DMS153 treated with DMSO at 0.1 percent for 48 hours (cell line): Measurements from ENCODE around the gene RBM33.

Experiments
- DNase-seq: peaks from one replicate; lab custom pipeline; 2025; ENCODE audit not compliant: unreplicated experiment; lab: John Stamatoyannopoulos, UW

RBM33 gene

DNA sequence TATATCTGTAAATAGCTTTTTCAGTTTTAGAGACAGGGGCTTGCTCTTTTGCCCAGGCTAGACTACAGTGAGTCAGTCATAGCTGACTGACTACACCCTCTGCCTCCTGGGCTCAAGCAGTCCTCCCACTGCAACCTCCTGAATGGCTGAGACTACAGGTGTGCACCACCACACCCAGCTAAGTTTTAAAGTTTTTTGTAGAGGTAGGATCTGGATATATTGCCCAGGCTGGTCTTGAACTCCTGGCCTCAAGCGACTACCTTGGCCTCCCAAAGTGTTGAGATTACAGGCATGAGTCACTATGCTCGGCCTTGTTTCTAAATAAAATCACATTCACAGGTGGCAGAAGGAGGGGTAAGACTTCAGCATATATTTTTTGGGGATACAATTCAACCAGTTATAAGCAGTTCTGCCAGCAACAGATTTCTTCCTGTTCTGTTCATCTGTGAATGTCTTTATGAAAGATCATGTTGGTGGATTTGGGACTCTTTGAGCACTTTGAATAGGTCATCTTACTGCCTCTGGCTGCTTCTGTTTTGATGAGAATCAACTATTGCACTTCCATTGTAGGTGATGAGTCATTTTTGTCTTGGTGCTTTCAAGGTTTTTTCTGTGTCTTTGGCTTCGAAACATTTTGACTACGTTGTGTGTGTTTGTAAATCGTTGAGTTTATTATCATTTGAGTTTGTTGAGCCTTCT, 15.7 kb downstream of the RBM33 start:
- DNase-seq = no peak

DNA sequence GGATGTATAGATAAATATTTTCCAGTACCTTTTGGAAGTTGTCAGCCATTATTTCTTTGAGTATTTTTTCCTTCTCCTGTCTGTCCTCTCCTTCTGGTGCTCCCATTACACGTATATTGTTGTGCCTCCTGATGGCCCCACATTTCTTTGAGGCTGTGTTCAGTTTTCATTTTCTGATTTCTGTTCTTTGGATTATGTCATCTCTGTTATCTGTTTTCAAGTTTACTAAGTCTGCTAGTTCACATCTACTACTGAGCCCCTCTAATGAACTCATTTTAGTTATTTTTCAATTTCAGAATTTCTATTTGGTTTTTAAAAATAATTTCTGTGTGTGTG, 16.3 kb downstream of the RBM33 start:
- DNase-seq = no peak

DNA sequence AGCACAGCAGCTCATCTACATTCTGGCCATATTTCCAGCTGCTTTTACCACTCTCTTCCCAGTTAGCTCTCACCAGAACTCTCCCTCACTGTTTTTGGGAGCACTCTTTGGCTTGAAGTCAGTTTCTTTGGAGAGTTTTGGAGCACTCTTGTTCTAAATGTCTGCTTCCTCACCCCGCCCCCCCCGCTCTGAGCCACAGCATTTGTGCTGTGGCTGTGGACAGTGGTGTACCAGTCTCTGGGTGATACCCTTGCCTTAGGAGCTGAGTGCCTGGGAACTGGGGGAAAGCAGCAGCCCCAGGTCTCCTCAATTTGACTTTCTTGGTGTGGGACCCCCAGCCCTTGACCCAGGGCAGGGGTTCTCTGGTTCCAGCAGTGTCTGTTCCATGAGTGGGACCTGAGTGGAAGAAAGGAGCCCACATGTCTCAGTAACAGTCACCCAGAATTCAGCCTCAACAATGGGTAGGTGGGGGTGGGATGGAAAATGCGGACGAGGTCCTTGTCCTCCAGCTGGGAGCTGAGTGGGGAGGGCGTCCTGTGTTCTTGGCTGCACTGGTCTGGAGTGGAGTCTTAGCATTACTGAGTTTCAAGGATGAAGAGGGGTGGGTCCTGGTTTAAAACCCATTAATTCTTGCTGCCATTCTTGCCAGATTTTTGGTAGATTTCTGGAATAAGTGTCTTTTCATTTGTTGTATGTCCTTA, 18.0 kb downstream of the RBM33 start:
- no peak for DNase-seq

DNA sequence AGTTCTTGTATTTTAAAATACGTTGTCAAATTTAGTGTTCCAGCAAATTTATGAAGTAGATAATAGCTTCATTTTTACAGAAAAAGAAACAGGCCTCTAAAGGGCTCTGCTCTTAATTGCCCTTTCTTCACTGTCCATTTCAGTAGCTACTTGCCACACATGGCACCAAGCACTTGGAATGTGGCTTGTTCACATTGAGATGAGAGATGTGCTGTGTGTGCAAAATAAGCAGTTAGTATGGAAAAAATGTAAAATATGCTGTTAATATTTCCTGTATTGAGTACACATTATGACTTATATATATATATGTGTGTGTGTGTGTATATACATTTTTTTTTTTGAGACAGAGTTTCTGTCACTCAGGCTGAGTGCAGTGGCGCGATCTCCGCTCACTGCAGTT, 19.5 kb downstream of the RBM33 start:
- DNase-seq = no peak

DNA sequence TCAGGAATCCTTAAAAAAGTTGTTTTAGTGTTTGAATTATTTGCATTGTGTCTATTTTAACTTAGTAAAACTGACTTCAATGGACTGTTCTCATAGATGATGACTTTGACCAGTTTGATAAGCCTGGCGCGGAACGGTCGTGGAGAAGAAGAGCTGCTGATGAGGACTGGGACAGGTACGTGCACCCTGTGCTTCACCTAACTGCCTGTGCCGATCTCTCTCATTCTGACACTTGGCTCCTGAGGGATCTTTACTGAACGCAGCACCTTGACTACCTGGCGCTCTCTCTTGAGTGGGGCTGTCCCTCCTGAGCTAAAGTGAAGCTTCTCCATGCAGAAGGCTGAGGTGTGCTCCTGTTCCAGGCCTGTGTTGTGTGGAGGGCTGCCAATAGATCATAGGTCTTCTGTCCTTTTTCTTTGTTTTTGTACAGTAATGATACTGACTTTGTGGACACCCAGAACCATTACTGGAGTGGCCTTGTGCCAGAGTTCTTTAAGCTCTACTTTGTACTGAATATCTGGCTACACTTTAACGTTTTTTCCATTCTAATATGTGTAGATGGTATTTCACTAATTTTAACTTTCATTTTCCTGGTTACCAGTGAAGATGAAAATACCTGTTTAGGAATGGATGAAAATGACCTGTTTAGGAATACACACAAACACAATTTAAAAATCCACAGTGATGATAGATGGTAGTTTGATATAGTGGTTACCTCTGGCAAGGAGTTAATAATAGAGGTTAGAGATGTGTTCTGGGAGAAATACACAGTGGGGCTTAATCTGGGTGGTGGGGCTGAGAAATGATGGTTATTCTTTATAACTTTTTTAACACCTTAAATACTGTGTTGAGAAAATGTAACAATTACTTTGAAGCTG, 20.9 kb downstream of the RBM33 start:
- no peak for DNase-seq

DNA sequence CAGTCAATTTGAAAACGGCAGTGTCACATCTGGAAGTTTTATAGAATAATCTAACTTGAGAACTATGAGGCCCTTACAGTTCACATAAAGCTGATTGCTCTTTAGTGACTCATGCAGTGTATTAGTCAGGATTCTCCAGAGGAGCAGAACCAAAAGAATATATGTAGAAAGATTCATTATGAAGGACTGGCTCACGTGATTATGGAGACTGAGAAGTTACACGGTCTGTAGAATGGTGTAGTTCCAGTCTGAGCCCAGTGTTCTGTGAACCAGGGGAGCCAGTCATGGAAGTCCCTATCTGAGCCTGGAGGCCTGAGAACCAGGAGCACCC, 21.5 kb downstream of the RBM33 start:
- no peak for DNase-seq

DNA sequence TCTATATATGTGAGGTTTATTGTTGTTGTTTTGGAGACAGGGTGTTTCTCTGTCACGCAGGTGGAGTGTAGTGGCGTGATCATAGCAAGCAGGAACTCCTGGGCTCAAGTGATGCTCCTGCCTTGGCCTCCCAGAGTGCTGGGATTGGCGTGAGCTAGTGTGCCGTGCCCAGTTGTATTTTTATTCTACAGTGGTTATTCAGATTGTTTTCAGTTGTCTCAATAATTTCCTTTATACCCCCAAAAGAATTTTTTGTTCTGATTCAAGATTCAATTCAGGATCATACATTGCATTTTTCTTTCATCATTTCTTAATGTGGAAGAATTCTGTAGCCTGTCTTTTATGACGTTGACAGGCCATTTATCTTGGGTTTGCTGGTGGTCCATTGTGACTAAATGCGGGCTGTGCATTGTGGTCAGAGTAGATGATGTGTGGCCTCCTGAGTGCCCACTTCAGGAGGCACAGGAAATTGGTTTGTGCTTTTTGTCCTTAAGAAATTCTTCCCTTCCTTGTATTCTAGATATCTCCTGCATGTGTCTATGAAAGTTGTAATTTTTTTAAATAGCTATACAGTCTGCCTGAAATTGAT, 22.9 kb downstream of the RBM33 start:
- no peak for DNase-seq

DNA sequence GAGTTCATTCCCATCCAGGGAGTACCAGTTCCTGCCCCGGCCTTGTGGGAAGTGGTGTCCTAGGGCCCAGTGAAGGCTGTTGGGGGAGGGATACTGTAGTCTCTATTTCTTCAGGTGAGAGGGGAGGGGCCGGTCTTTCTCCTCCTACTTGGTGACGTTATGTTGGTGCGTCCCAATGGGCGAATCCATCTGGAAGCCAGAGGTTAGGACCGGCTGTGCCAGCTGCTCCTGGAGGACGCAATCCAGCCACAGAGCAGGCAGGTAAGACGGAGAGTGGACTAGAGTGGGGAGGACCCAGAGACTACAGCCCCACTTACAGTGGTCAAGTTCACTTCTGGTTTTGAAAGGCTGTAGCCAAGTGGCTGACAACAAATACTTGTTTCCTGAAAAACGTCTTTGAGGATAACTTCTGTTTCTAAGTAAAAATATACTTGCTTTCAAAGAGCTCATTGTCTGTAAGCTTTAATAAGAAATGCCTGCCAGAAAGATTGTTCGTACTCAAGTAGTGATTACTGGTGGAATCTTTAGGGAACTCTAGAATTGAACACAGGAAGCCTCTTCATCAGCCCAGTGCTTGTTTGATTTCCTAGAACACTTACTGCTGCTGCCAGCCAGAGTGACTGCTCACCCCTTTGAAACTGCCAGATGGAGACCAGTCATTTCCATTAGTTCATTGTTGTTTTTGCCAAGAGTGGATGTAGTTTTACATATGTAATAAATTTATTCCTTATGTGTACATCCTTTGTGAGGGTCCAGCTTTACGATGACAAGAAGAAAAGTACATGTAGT, 25.4 kb downstream of the RBM33 start:
- no peak for DNase-seq

DNA sequence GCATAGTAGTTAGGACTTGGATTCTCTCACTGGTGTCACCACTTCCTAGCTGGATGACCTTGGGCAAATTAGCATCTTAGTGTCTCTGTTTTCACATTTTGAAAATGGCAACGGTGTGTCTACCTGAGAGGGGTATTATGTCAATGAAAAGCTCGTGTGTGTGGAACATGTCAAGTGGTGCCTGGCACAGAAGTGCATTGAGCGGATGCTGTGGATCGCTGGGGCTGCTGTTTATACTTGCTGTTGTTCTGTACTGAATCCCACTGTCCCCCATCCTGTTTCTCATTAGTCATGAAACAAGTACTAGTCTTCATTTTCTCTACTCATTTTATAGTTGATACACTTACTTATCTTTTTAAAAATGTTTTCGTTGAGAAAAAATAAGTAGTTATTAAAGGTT, 26.1 kb downstream of the RBM33 start:
- peak; percentile 27 for DNase-seq

DNA sequence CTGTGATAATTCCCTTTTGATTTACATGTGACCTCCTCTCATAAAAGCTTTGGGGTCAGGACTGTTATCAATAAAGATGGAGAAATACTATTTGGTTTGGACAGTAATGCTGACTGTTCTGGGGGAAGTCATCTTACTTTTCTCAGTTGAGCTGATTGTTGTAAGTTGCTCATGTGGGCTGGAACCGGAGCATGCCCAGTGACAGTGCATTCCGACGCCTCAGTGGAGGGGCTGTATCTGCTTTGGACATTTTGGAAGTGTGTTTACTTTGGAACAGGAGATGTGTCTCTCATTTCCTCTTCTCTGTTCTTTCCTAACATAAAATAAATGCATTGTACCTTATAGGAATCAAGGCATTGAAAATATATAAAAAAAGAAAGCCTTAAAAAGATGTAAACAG, 30.1 kb downstream of the RBM33 start:
- no peak for DNase-seq

DNA sequence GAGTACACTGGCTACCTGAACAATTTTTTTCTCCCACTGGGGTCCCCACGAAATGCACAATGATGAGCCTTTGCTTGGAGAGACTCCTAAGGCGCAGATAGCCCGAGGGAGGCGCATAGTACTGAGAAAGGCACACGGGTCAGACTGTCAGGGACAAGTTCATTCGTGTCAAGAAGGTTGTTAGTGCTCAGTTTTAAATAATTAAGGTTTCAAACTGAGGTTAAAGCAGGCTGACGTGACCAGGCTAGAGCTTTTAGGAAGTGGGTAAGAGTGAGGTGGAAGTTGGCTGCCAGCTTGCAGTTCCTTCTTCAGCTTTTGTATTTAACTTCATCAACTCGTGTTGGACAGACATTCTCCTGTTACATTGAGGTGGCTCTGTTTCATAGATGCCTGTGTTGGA, 31.6 kb downstream of the RBM33 start:
- DNase-seq = no peak

DNA sequence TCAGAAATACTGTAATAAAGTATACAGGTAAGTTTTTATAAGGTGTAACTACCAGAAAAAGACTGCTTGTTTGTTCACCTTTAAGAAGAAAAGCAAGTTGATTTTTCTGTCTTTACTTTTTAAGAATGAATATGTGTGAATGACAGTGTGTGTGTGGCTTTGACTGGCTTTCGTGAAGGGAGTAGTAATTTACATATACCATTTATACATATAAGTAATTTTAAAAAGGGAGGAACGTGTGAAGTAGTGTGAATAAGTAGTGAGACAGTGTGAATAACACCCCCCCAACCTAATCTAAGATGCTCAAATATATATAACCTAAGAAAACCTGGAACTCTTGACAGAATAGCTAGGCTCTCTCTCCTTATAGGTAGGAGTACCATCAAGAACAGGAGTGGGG, 33.2 kb downstream of the RBM33 start:
- no peak for DNase-seq

DNA sequence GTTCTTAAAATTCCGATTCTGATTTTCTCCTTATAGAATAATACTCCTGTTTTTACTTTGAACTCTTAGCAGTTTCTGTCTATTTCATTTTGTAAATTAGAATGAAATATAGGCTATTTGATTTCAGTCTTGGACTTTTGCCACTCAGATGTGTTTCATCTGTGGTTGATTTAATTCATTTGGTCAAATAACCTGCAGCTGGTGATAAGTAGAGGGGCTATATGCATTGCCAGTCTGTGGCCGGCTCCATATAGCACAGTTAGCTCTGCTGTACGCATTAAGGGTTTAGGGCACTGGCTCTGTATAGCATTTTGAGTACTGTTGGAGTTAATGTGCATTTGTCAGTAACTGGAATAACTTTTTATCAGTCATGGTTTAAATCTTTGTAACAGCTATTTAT, 35.7 kb downstream of the RBM33 start:
- DNase-seq = no peak

DNA sequence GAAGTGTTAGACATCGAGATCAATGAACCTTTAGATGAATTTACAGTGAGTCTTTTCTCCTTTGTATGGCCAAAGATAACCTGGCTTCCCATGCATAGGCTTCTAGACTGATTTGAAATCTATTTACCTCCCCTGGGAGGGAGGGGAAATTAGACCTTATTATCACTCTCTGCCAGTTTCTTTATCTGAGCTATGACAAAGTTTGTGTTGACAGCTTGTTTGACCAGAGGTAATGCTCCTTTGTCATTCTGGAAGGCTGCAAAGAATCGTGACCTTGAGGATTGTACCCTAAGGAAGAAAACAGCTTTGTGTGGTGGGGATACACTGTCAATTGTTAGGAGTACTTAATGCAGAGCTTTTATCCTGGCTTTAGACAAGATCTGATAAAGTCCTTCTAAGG, 36.4 kb downstream of the RBM33 start:
- no peak for DNase-seq

DNA sequence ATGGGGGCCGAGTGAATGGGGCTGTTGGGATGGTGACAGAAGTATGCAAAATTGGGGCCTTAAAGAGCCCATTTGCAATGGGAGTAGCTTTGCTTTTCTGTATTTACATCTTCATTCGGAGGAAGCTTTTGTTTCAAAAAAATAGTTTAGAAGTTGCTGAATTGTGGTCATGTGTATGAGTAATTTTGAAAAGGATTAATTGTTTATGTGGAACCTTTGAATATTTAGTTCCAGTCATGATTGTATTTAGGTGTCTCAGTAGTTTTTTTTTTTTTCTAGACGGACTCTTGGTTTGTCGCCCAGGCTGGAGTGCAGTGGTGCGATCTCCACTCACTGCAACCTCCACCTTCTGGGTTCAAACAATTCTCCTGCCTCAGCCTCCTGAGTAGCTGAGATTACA, 37.2 kb downstream of the RBM33 start:
- DNase-seq = no peak

DNA sequence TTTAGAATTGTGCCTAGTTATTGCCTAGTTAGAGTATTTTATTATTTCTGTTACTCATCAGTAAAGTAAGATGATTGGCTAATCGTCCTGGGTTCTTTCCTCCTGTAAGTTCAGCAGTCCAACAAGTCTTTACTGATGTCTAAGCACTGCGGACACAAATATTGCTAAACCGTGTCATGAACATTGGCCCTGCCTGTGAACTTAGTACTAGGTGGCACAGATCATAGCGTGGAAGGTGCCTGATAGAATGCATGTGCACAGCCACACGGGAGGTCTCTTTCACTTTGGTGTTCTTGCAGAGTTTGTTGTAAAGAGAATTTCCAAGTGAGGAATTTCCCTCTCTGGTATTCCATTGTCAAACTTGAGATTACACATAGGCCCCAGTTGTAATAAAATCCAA, 38.0 kb downstream of the RBM33 start:
- DNase-seq = no peak

DNA sequence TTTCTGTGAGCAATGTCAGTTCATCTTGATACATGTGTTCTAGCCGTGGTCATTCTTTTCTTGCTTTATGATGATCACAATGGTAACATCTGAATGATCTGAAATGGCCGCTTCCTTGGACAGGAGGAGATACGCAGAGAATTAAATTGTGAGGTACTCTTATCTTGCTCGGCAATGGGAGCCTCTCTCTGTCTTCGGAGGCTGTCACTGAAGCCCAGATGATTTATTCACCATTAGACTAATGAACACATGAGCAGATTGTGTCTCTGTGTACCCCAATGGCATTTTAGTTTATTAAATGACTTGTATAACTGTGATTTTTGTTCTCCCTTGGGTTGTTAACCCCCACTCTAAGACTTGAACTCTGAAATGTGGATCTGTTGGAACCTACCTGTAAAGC, 38.6 kb downstream of the RBM33 start:
- no peak for DNase-seq

DNA sequence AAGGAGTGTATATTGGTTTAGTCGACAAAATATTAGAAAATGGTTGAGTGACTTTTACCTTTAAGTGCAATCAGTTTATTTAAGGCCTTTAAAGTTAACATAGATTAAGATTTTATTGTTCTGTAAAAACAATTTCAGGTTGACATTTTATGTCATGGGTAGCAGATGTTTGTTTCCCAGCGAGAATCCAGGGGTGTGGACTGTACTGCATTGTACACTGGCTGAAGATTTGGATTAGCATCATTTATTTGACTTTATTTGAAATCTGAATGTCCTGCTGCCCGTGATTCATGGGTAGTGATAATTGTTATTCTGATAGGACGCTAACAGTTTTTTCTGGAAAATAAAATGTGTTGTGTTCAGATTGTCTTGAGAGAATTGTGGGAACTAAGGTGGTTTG, 39.3 kb downstream of the RBM33 start:
- DNase-seq = no peak

DNA sequence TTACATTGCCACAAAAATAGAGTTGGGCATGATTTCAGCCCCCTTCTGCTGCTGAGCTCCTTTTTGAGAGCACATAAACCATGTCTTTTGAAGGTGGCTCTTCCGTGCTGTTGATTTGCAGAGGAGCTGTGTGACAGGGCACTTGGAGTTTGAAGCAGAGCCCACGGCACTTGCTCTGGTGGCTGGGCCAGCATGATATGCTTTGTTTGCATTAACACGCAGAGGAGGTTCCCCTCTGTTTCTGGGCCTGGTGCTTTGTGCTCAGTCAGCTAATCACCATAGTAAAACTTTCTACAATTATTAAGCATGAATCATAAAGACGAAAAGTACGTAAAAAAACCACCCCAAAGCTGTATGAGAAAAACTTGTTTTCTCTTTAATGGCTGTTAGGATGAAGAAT, 40.1 kb downstream of the RBM33 start:
- no peak for DNase-seq

DNA sequence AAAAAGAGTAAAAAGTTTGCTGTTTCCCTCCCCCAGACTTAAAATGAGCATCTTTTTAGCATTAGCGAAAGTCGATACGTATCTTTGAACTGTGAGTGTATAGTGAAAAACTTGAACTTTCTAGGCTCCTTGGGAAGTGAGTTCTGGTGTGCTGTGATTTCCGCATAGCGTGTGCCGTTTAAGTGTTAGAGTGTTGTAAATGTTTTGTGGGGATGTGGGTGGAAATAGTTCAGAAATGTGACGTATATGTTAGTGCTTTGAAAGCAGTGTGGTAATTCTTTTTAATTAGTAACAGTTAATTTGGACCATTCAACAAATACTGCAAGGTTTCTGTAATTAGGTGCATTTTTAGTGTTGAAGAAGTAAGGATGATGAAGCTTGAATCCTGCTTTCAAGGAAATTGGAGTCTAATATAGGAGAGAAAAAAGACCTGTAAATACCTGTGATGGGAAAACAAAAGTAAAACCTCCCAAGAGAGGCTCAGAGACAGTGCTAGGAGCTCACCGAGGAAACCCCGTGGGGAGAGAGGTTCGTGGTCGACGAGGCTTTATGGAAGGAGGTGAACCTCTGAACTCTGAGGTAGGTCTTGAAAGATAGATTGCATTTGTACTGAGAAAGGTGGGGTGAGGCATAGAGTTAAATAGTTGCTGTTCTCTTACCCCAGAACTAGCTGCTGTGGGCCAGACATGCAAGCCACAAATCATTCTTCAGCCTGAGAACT, 40.8 kb downstream of the RBM33 start:
- DNase-seq = no peak

DNA sequence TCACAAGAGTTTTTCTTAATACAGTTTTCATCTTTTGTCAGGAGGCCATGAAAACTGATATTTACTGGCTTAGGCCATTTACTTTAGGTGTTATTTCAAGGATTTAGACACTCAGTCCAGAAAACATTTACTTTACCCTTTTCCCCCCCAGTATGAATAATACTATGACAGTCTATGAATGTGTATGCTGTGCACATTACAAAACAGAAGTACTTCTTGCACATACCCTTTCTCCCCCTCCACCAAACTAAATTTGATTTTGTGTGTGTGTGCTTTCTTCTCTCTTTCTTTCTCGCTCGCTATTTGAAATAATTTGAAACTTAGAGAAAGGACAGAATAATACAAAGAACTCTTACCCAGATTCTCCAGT, 41.3 kb downstream of the RBM33 start:
- no peak for DNase-seq
